Panc1 (cell line): ENCODE measurements around the gene CBFB. TPM values are rescaled to one million over a fixed set of nuclear protein-coding genes. Genes with fewer than 3 reads are reported as not detected.
A peak's percentile ranks its signal among the peaks of the same experiment; 100 is the strongest.

Source experiments
- ATAC-seq: fragments of 200-7000 bp; cut with Tn5 transposase; 2 replicates; pipeline ENCODE4 v1.9.1; 2020; ENCODE audit warnings: mild to moderate bottlenecking, moderate library complexity
- BruUV-seq: library from RNA; stranded (reverse); fragments of 400-500 nt; replicated peaks from 2 replicates; lab custom pipeline; 2021; lab: Mats Ljungman, UMichigan
- CTCF ChIA-PET: fragments of 300-600 bp; sonication (Branson Sonifier 250); formaldehyde crosslinking; loops from one replicate; lab custom pipeline; 2022; ENCODE audit warnings: antibody characterized with exemption; lab: Charles Lee
- POLR2A ChIA-PET: fragments of 300-600 bp; sonication (Branson Sonifier 250); formaldehyde crosslinking; loops from one replicate; lab custom pipeline; 2022; ENCODE audit warnings: antibody characterized with exemption; lab: Charles Lee
- DNase-seq: peaks from one replicate; pipeline ENCODE4 v3.0.0-alpha.2; 2010; ENCODE audit warnings: low read depth, low spot score
- H3K27ac ChIP-seq: 2 replicates; pipeline ENCODE4 v1.5.1; 2011; ENCODE audit warnings: mild to moderate bottlenecking, low read length, inconsistent platforms
- H3K27me3 ChIP-seq: fragments of 200-500 bp; sonication (Bioruptor generic); 2 replicates; pipeline ENCODE4 v1.6.0; 2014; ENCODE audit warnings: low read length, inconsistent platforms; ENCODE audit not compliant: control insufficient read depth, insufficient read depth
- H3K36me3 ChIP-seq: fragments of 200-500 bp; sonication (Bioruptor generic); 2 replicates; pipeline ENCODE4 v1.5.1; 2014; ENCODE audit warnings: inconsistent platforms, mild to moderate bottlenecking, low read length, moderate library complexity; ENCODE audit not compliant: control insufficient read depth, insufficient read depth
- H3K4me1 ChIP-seq: 2 replicates; pipeline ENCODE4 v1.5.1; 2011; ENCODE audit warnings: inconsistent platforms, mild to moderate bottlenecking, low read length, moderate library complexity; ENCODE audit not compliant: control insufficient read depth, insufficient read depth
- H3K4me3 ChIP-seq, 2 experiments: 2 replicates each; pipeline ENCODE4 v1.5.1; 2011 to 2012; ENCODE audit warnings: low read depth in 2 of 2, low read length in 2 of 2, mild to moderate bottlenecking in 2 of 2, inconsistent platforms in 1 of 2, moderate library complexity in 1 of 2
- H3K9me3 ChIP-seq: fragments of 200-500 bp; sonication (Bioruptor generic); 2 replicates; pipeline ENCODE4 v1.5.1; 2014; ENCODE audit warnings: low read depth, mild to moderate bottlenecking, inconsistent platforms, low read length, moderate library complexity; ENCODE audit not compliant: control insufficient read depth, insufficient read depth
- CTCF ChIP-seq: fragments of 450-650 bp; IDR thresholded peaks from 2 replicates; pipeline ENCODE4 v1.5.1; 2017; ENCODE audit warnings: mild to moderate bottlenecking
- POLR2AphosphoS5 ChIP-seq: IDR thresholded peaks from 2 replicates; pipeline ENCODE4 v1.6.1; 2012; ENCODE audit warnings: mild to moderate bottlenecking, low read depth, low read length, moderate library complexity
- REST ChIP-seq, 2 experiments: IDR thresholded peaks; 2 replicates each; pipeline ENCODE4 v1.6.1; 2011 to 2012; ENCODE audit warnings: low read depth in 2 of 2, control low read depth in 1 of 2, low read length in 1 of 2, mild to moderate bottlenecking in 1 of 2, moderate library complexity in 1 of 2; ENCODE audit not compliant: insufficient read depth in 1 of 2
- SIN3A ChIP-seq: IDR thresholded peaks from 2 replicates; pipeline ENCODE4 v1.6.1; 2012; ENCODE audit warnings: low read depth, mild to moderate bottlenecking, low read length, moderate library complexity, borderline replicate concordance; ENCODE audit not compliant: insufficient read depth
- TCF7L2 ChIP-seq: IDR thresholded peaks from 2 replicates; pipeline ENCODE4 v1.6.1; 2011; ENCODE audit warnings: mild to moderate bottlenecking, low read depth, low read length, inconsistent platforms
- in situ Hi-C: cut with HindIII; loops from 2 replicates; pipeline ENCODE4 v1.10.0; 2016; ENCODE audit warnings: low sequenced_read_pairs, low pct_unique_long_range_greater_than_20kb
- intact Hi-C: fragments of 100-400 bp; cut with micrococcal nuclease; formaldehyde crosslinking; loops from one replicate; pipeline ENCODE4 v1.10.0; 2022; ENCODE audit not compliant: unreplicated experiment
- total RNA-seq: library from RNA; stranded (reverse); gene quantifications from one replicate; pipeline ENCODE4 v1.2.1, GENCODE V29; 2021; ENCODE audit not compliant: unreplicated experiment

The CBFB gene
- total RNA-seq, 1 experiment from 2014 or later: 66.4 TPM

GRCh38 chr16:67017810-67018488 is 11.0 kb upstream of the CBFB start:
- no peak overlapping the region for H3K4me3 ChIP-seq
- no peaks in the 10 kb centered on the region for H3K9me3 ChIP-seq
- ATAC-seq (peak; percentile 81), DNase-seq (peak; percentile 80)
- in situ Hi-C loops (no loop called here), intact Hi-C loops (loop anchor here (5.0 to 10.0 kb wide), 2 partner anchors 89 to 137 kb away; partner anchors contain the start of genes B3GNT9, FBXL8, PHAF1 and TRADD)
- ChIA-PET CTCF (interaction anchor here (0.5 to 1.0 kb wide), 8 partner anchors 11 to 175 kb away, joined by 3 to 10 read pairs (median 3); no protein-coding TSS in a partner anchor), POLR2A (no interaction called here)
- peak; percentile 83 for TF ChIP-seq CTCF
- TF ChIP-seq TCF7L2: no peak
- TF ChIP-seq REST (IDR thresholded peaks at IDR 0.05; ENCODE audit: insufficient read depth in 1 of 2, low read depth in 2 of 2, low read length in 1 of 2): peak in 1 of 2 experiments; percentile 30; a peak in 1 of 4 replicates
- no peak for TF ChIP-seq POLR2AphosphoS5
- peaks cover 3% of the 10 kb centered on the region; the same call in 1 of the 2 replicates for H3K4me1 ChIP-seq
- no peak overlapping the region for H3K27ac ChIP-seq
- no peaks in the 10 kb centered on the region for H3K27me3 ChIP-seq
- BruUV-seq: no TSS peak
- H3K36me3 ChIP-seq: no peaks in the 10 kb centered on the region

- Histone ChIP-seq H3K4me3 (no peak overlapping the region), H3K4me1 (peaks cover 3% of the 10 kb centered on the region; the same call in 1 of the 2 replicates), H3K9me3 (no peaks in the 10 kb centered on the region), H3K36me3 (no peaks in the 10 kb centered on the region), H3K27ac (no peak overlapping the region), H3K27me3 (no peaks in the 10 kb centered on the region)
- no TSS peak for BruUV-seq
- ATAC-seq (no peak), DNase-seq (no peak)
- ChIA-PET POLR2A (no interaction called here), CTCF (no interaction called here)
- intact Hi-C loops (loop anchor here (5.0 to 10.0 kb wide), 2 partner anchors 88 to 136 kb away; partner anchors contain the start of genes B3GNT9, FBXL8, PHAF1 and TRADD), in situ Hi-C loops (no loop called here)
- no peak for TF ChIP-seq CTCF
- no peak for TF ChIP-seq REST (IDR thresholded peaks at IDR 0.05; ENCODE audit: insufficient read depth in 1 of 2, low read depth in 2 of 2, low read length in 1 of 2)
- no peak for TF ChIP-seq POLR2AphosphoS5
- TF ChIP-seq TCF7L2: no peak
- no peak for TF ChIP-seq SIN3A
These were observed 9.8 kb upstream of the CBFB start for GRCh38 chr16:67019171-67019570.
